GM10266 (cell line): Measurements from ENCODE around the gene UTS2R.

Source experiments
- DNase-seq: peaks from one replicate; pipeline ENCODE4 v3.0.0; 2012; ENCODE audit errors: extremely low spot score
- TF ChIP-seq, protein P1 (sequence below): IDR thresholded peaks from 2 replicates; pipeline ENCODE4 v1.5.1; 2012; ENCODE audit warnings: mild to moderate bottlenecking, low read depth; ENCODE audit not compliant: control insufficient read depth, insufficient read depth; ENCODE audit errors: missing control alignments

UTS2R gene

GRCh38 chr17:82338858-82339633 is 32.5 kb upstream of the UTS2R start:
- TF ChIP-seq, protein P1, sequence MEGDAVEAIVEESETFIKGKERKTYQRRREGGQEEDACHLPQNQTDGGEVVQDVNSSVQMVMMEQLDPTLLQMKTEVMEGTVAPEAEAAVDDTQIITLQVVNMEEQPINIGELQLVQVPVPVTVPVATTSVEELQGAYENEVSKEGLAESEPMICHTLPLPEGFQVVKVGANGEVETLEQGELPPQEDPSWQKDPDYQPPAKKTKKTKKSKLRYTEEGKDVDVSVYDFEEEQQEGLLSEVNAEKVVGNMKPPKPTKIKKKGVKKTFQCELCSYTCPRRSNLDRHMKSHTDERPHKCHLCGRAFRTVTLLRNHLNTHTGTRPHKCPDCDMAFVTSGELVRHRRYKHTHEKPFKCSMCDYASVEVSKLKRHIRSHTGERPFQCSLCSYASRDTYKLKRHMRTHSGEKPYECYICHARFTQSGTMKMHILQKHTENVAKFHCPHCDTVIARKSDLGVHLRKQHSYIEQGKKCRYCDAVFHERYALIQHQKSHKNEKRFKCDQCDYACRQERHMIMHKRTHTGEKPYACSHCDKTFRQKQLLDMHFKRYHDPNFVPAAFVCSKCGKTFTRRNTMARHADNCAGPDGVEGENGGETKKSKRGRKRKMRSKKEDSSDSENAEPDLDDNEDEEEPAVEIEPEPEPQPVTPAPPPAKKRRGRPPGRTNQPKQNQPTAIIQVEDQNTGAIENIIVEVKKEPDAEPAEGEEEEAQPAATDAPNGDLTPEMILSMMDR = no peak
- no peak for DNase-seq

GRCh38 chr17:82339634-82340580 is 31.7 kb upstream of the UTS2R start:
- DNase-seq = no peak
- TF ChIP-seq, protein P1 = no peak

DNA sequence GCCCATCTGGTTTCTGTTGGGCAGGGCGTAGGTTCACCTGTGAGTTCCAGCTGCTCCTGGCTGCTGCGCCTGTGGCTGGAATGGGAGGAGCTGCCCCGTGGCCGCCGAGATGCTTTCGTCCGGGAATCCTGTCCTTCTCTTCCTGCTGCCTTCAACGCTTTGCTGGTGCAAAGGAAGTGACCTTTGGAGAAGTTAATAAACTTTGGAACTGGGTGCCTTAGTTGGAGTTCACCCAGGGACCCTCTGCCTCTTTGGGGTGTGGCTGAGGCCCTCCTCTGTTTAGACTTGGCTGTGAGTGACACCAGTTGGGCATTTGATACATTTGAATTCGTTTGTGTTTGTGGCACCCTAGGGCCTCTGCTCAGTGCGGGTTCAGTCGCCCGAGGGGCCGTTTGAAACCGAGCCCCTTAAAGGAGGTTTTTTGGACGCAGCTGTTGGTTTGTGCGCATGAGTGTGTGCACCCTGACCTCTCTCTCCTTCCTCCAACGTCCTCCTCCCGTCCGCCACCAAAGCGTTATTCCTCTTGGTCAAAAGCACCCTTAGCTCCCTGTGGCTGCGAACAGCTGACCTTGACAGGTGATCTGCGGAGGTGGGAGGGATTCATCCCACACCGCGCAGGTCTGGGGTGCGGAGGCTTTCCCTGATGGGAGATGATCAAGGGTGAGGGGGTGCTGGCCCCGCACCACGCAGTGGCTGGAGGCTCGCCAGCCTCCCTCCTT is 29.0 kb upstream of the UTS2R start:
- DNase-seq = no peak
- TF ChIP-seq, protein P1 = no peak

- TF ChIP-seq, protein P1 = no peak
- no peak for DNase-seq
Measured at GRCh38 chr17:82343560-82343959, 28.0 kb upstream of the UTS2R start.

- TF ChIP-seq, protein P1 = no peak
- no peak for DNase-seq
Measured at GRCh38 chr17:82344175-82344907, 27.2 kb upstream of the UTS2R start.

- TF ChIP-seq, protein P1 = no peak
- DNase-seq = no peak
Measured at GRCh38 chr17:82345151-82345976, 26.2 kb upstream of the UTS2R start.
